GM12878 (cell line): Measurements from ENCODE around the gene RHBDD1. TPM values are rescaled to one million over a fixed set of nuclear protein-coding genes. Genes with fewer than 3 reads are reported as not detected.

ENCODE experiments used
- ATAC-seq: fragments of 200-7000 bp; cut with Tn5 transposase; 3 replicates; pipeline ENCODE4 v1.9.1; 2020; ENCODE audit warnings: mild to moderate bottlenecking, moderate library complexity
- BruUV-seq: library from RNA; stranded (reverse); fragments of 400-500 nt; replicated peaks from 2 replicates; lab custom pipeline; 2021; lab: Mats Ljungman, UMichigan
- CTCF ChIA-PET: fragments of 300-600 bp; sonication (Branson Sonifier 250); formaldehyde crosslinking; extraction: SDS; loops from one replicate; lab custom pipeline; 2021; ENCODE audit warnings: inconsistent platforms; lab: Yijun Ruan, JAX
- POLR2A ChIA-PET: fragments of 350-600 bp; formaldehyde crosslinking; extraction: SDS; loops from one replicate; lab custom pipeline; 2021; ENCODE audit warnings: inconsistent platforms; lab: Charles Lee
- RAD21 ChIA-PET: fragments of 300-600 bp; sonication (Branson Sonifier 250); formaldehyde crosslinking; loops from one replicate; lab custom pipeline; 2023; ENCODE audit warnings: antibody characterized with exemption; ENCODE audit not compliant: unreplicated experiment; lab: Charles Lee
- SMC1A ChIA-PET: fragments of 300-600 bp; sonication (Branson Sonifier 250); formaldehyde crosslinking; loops from one replicate; lab custom pipeline; 2023; ENCODE audit not compliant: unreplicated experiment, uncharacterized antibody; lab: Charles Lee
- DNase-seq: peaks from one replicate; pipeline ENCODE4 v3.0.0-alpha.2; 2011; ENCODE audit warnings: low read depth, low spot score
- FAIRE-seq: peaks from 3 replicates; lab custom pipeline; 2011; peaks lifted over from hg19 to GRCh38; lab: Jason Lieb, UNC
- H2AFZ ChIP-seq: 2 replicates; pipeline ENCODE4 v1.6.0; 2011; ENCODE audit warnings: low read depth, low read length, control low read depth; ENCODE audit not compliant: control insufficient read depth
- H3K27ac ChIP-seq: 2 replicates; pipeline ENCODE4 v1.5.1; 2011; ENCODE audit warnings: control low read depth; ENCODE audit not compliant: control insufficient read depth, insufficient read depth
- H3K27me3 ChIP-seq, 2 experiments: replicated peaks in 1 of 2; 2 replicates each; pipeline versions ENCODE4 v1.6.0 to v1.6.1; 2011; ENCODE audit warnings: low read length in 1 of 2; ENCODE audit not compliant: control insufficient read depth in 2 of 2, insufficient read depth in 2 of 2
- H3K36me3 ChIP-seq, 2 experiments: 2 replicates each; pipeline ENCODE4 v1.5.1; 2011; ENCODE audit warnings: low read length in 1 of 2; ENCODE audit not compliant: control insufficient read depth in 2 of 2, insufficient read depth in 2 of 2
- H3K4me1 ChIP-seq: 2 replicates; pipeline ENCODE4 v1.6.1; 2011; ENCODE audit warnings: mild to moderate bottlenecking, low read length, moderate library complexity, mixed read lengths; ENCODE audit not compliant: control insufficient read depth, insufficient read depth
- H3K4me2 ChIP-seq: 2 replicates; pipeline ENCODE4 v1.6.0; 2011; ENCODE audit warnings: control low read depth; ENCODE audit not compliant: control insufficient read depth, insufficient read depth
- H3K4me3 ChIP-seq: fragments of 200-600 bp; sonication (generic); 2 replicates; pipeline ENCODE4 v1.5.1; 2016
- H3K79me2 ChIP-seq: 2 replicates; pipeline ENCODE4 v1.6.0; 2011; ENCODE audit warnings: low read length; ENCODE audit not compliant: control insufficient read depth, insufficient read depth
- H3K9ac ChIP-seq: 2 replicates; pipeline ENCODE4 v1.8.0; 2011; ENCODE audit warnings: low read length, control low read depth, mixed read lengths; ENCODE audit not compliant: control insufficient read depth, insufficient read depth
- H3K9me3 ChIP-seq: replicated peaks from 3 replicates; pipeline ENCODE4 v1.5.1; 2011; ENCODE audit warnings: mild to moderate bottlenecking, low read length; ENCODE audit not compliant: control insufficient read depth, insufficient read depth
- H4K20me1 ChIP-seq: 2 replicates; pipeline ENCODE4 v1.6.0; 2011; ENCODE audit not compliant: control insufficient read depth, insufficient read depth
- E2F8 ChIP-seq: fragments of 450-650 bp; IDR thresholded peaks from 2 replicates; pipeline ENCODE4 v1.6.1; 2018; ENCODE audit warnings: mild to moderate bottlenecking, low read depth, moderate library complexity; ENCODE audit not compliant: partially characterized antibody
- GATAD2B ChIP-seq: fragments of 450-650 bp; conservative IDR thresholded peaks from 2 replicates; pipeline ENCODE4 v1.6.1; 2017; ENCODE audit warnings: low read depth, mild to moderate bottlenecking, moderate library complexity
- JUNB ChIP-seq: IDR thresholded peaks from 2 replicates; pipeline ENCODE4 v1.6.1; 2016; ENCODE audit warnings: antibody characterized with exemption, mild to moderate bottlenecking
- MEF2B ChIP-seq: fragments of 450-650 bp; IDR thresholded peaks from 2 replicates; pipeline ENCODE4 v1.6.1; 2018; ENCODE audit warnings: mild to moderate bottlenecking, moderate library complexity; ENCODE audit not compliant: partially characterized antibody, poor library complexity, severe bottlenecking
- NFIC ChIP-seq: IDR thresholded peaks from 2 replicates; pipeline ENCODE4 v1.6.1; 2012; ENCODE audit warnings: low read depth, mild to moderate bottlenecking, inconsistent platforms, low read length, moderate library complexity
- NFYA ChIP-seq: IDR thresholded peaks from 2 replicates; pipeline ENCODE4 v1.6.1; 2011; ENCODE audit warnings: low read depth, mild to moderate bottlenecking, low read length, improper control_type of control experiment, borderline replicate concordance
- NKRF ChIP-seq: fragments of 450-650 bp; conservative IDR thresholded peaks from 2 replicates; pipeline ENCODE4 v1.6.1; 2017; ENCODE audit warnings: mild to moderate bottlenecking, moderate library complexity
- PAX8 ChIP-seq: fragments of 450-650 bp; IDR thresholded peaks from 2 replicates; pipeline ENCODE4 v1.6.1; 2017; ENCODE audit warnings: mild to moderate bottlenecking, moderate library complexity
- RAD51 ChIP-seq: fragments of 450-650 bp; IDR thresholded peaks from 2 replicates; pipeline ENCODE4 v1.6.1; 2016; ENCODE audit warnings: moderate library complexity, mild to moderate bottlenecking, inconsistent platforms
- SPI1 ChIP-seq: IDR thresholded peaks from 2 replicates; pipeline ENCODE4 v1.6.1; 2011; ENCODE audit warnings: low read depth, mild to moderate bottlenecking, low read length, moderate library complexity, borderline replicate concordance; ENCODE audit not compliant: insufficient read depth
- SREBF2 ChIP-seq: IDR thresholded peaks from 2 replicates; pipeline ENCODE4 v1.6.1; 2012; ENCODE audit warnings: mild to moderate bottlenecking, low read length
- YY1 ChIP-seq: IDR thresholded peaks from 2 replicates; pipeline ENCODE4 v1.6.1; 2011; ENCODE audit warnings: low read depth, mild to moderate bottlenecking, low read length
- ZBED1 ChIP-seq: IDR thresholded peaks from 2 replicates; pipeline ENCODE4 v1.6.1; 2016; ENCODE audit warnings: borderline replicate concordance
- ZBTB33 ChIP-seq: fragments of 450-650 bp; IDR thresholded peaks from 2 replicates; pipeline ENCODE4 v1.6.1; 2017; ENCODE audit warnings: mild to moderate bottlenecking
- ZSCAN29 ChIP-seq: fragments of 450-650 bp; IDR thresholded peaks from 2 replicates; pipeline ENCODE4 v1.6.1; 2017; ENCODE audit warnings: mild to moderate bottlenecking, moderate library complexity
- ZZZ3 ChIP-seq: IDR thresholded peaks from 2 replicates; pipeline ENCODE4 v1.6.1; 2011; ENCODE audit warnings: low read depth; ENCODE audit not compliant: control insufficient read depth, insufficient read length
- WGBS: methylation state at CpG from one replicate; pipeline ENCODE4 v1.1.6; 2016; ENCODE audit warnings: low lambda C conversion rate; ENCODE audit not compliant: insufficient replicate concordance, insufficient coverage; ENCODE audit errors: missing lambda C conversion rate; 5-methylcytosine and 5-hydroxymethylcytosine counted together
- in situ Hi-C: fragments of 300-500 bp; cut with MboI; formaldehyde crosslinking; loops from 9 replicates; pipeline ENCODE4 v1.14.3; 2018; ENCODE audit warnings: mixed read lengths
- intact Hi-C: fragments of 100-400 bp; cut with micrococcal nuclease; formaldehyde crosslinking; loops from one replicate; pipeline ENCODE4 v1.14.2; 2022; ENCODE audit not compliant: unreplicated experiment
- polyA plus RNA-seq, 11 experiments: library from polyadenylated mRNA; depleted of rRNA in 4 of 11; unstranded in 6 of 11; stranded (reverse) in 5 of 11; fragments of >200 nt; fragmentation: Nextera tagmentation in 4 of 11; fragmentation: Illumina TruSeq in 1 of 11; extraction: Ambion mirVana in 4 of 11; extraction: Trizol in 1 of 11; gene quantifications; 1 replicate in 1 of 11; 2 replicates in 10 of 11; pipeline versions ENCODE4 v1.2.1 to v1.2.3, GENCODE V29; 2011 to 2016; ENCODE audit warnings: inconsistent platforms in 2 of 11, missing spikeins in 2 of 11, low read depth in 1 of 11
- total RNA-seq, 4 experiments: library from RNA; depleted of rRNA in 3 of 4; stranded (reverse); fragments of >200 nt in 3 of 4; fragmentation: Illumina TruSeq in 1 of 4; extraction: Trizol in 1 of 4; gene quantifications; 2 replicates each; pipeline versions ENCODE4 v1.2.1 to v1.2.3, GENCODE V29; 2013 to 2021

RHBDD1 gene
- total and polyA plus RNA-seq, 10 of the 15 experiments (the other 5 are each of a cell fraction or from before 2014, with no cell fraction given): 7.1 to 36.4 (median 14.7) TPM

GRCh38 chr2:226836548-226836885 lies 663 bp downstream of the RHBDD1 start:
- WGBS: under 1% methylated on average over 6 of the region's 6 CpGs
- intact Hi-C loops: loop anchor here (2.0 to 10.0 kb wide), 5 partner anchors 26 to 1892 kb away; partner anchors contain the start of gene DOCK10
- peak overlapping the region; percentile 98 for H3K9ac ChIP-seq
- H2AFZ ChIP-seq: no peak overlapping the region
- peak overlapping the region; percentile 73 for H3K4me2 ChIP-seq
- H3K4me1 ChIP-seq: peaks cover 9% of the 10 kb centered on the region; the same call in 1 of the 2 replicates
- ChIA-PET RAD21 (interaction anchor here (0.6 to 3.2 kb wide), 3 partner anchors 9 to 65 kb away, joined by 3 to 9 read pairs (median 3); no protein-coding TSS in a partner anchor), CTCF (no interaction called here), SMC1A (interaction anchor here (0.9 to 2.3 kb wide), 7 partner anchors 11 to 149 kb away, joined by 3 to 6 read pairs (median 4); no protein-coding TSS in a partner anchor), POLR2A (interaction anchor here (1.0 to 2.7 kb wide), 3 partner anchors 11 to 42 kb away, joined by 3 to 19 read pairs (median 4); no protein-coding TSS in a partner anchor)
- in situ Hi-C loops: loop anchor here (5.0 to 25.0 kb wide), 2 partner anchors 136 to 951 kb away; no protein-coding TSS in a partner anchor
- H4K20me1 ChIP-seq: no peaks in the 10 kb centered on the region
- DNase-seq (no peak), ATAC-seq (peak; percentile 3; the same call in 2 of the 3 replicates), FAIRE-seq (no peak)
- H3K9me3 ChIP-seq: peaks cover 2% of the 10 kb centered on the region
- peak overlapping the region; percentile 79 for H3K4me3 ChIP-seq
- peak overlapping the region; percentile 97 for H3K27ac ChIP-seq
- no peaks in the 10 kb centered on the region for H3K36me3 ChIP-seq
- H3K79me2 ChIP-seq: peaks cover 72% of the 10 kb centered on the region
- BruUV-seq: TSS peak; percentile 68
- no peaks in the 10 kb centered on the region for H3K27me3 ChIP-seq
- no peak for TF ChIP-seq ZZZ3
- 0 out of 2 replicates have a peak, but pooled peaks have one; percentile 3 for TF ChIP-seq NFIC
- no peak for TF ChIP-seq PAX8
- 0 out of 2 replicates have a peak, but pooled peaks have one; percentile 1 for TF ChIP-seq GATAD2B
- peak; percentile 13 for TF ChIP-seq E2F8
- no peak; the same call in 1 of the 2 replicates for TF ChIP-seq JUNB
- TF ChIP-seq ZBED1: no peak
- TF ChIP-seq SPI1: 0 out of 2 replicates have a peak, but pooled peaks have one; percentile 0
- no peak for TF ChIP-seq ZBTB33
- no peak for TF ChIP-seq NKRF
- TF ChIP-seq ZSCAN29: no peak; the same call in 1 of the 2 replicates
- TF ChIP-seq RAD51: peak; percentile 20; the same call in 1 of the 2 replicates
- TF ChIP-seq YY1: no peak
- TF ChIP-seq SREBF2: no peak
- TF ChIP-seq MEF2B: peak; percentile 5
- no peak for TF ChIP-seq NFYA
